Kidney epithelial cell (primary cell): Measurements from ENCODE around the gene ANKIB1. TPM values are rescaled to one million over a fixed set of nuclear protein-coding genes. Genes with fewer than 3 reads are reported as not detected.
"Not testable (repeated sequence)": the region's sequence is repeated elsewhere in the genome, so short reads cannot be mapped to it uniquely, and the experiment has no call there.

Experiments used
- DNase-seq: peaks from one replicate; pipeline ENCODE4 v3.0.0-alpha.2; 2010; ENCODE audit warnings: low read depth
- H3K27me3 ChIP-seq: 2 replicates; pipeline ENCODE4 v1.6.0; 2011; ENCODE audit warnings: low read length; ENCODE audit not compliant: control insufficient read depth, insufficient read depth
- H3K36me3 ChIP-seq: 2 replicates; pipeline ENCODE4 v1.5.1; 2011; ENCODE audit warnings: low read length; ENCODE audit not compliant: control insufficient read depth, insufficient read depth
- H3K4me3 ChIP-seq: 2 replicates; pipeline ENCODE4 v1.5.1; 2011; ENCODE audit warnings: low read depth, mild to moderate bottlenecking, control low read depth, low read length
- CTCF ChIP-seq: IDR thresholded peaks from 2 replicates; pipeline ENCODE4 v1.5.1; 2011; ENCODE audit warnings: mild to moderate bottlenecking, moderate library complexity, low read length, control low read depth, inconsistent platforms; ENCODE audit not compliant: insufficient read depth, poor library complexity, severe bottlenecking
- total RNA-seq: library from RNA; depleted of rRNA; stranded (reverse); fragments of >200 nt; gene quantifications from 2 replicates; pipeline ENCODE4 v1.2.3, GENCODE V29; 2015

Gene ANKIB1
- total RNA-seq, 1 donor from 2014 or later: 42.7 TPM

GRCh38 chr7:92403760-92404074, 157.9 kb downstream of the ANKIB1 start:
- H3K27me3 ChIP-seq: no peaks in the 10 kb centered on the region
- TF ChIP-seq CTCF: no peak
- no peak overlapping the region for H3K4me3 ChIP-seq
- H3K36me3 ChIP-seq: no peaks in the 10 kb centered on the region
- no peak for DNase-seq

- Histone ChIP-seq H3K27me3 (no peaks in the 10 kb centered on the region), H3K36me3 (no peaks in the 10 kb centered on the region), H3K4me3 (no peak overlapping the region)
- no peak for DNase-seq
- TF ChIP-seq CTCF: no peak
Observed at GRCh38 chr7:92404170-92404614, 158.4 kb downstream of the ANKIB1 start.

GRCh38 chr7:92409357-92409756, 163.6 kb downstream of the ANKIB1 start:
- no peaks in the 10 kb centered on the region for H3K36me3 ChIP-seq
- H3K27me3 ChIP-seq: peaks cover 3% of the 10 kb centered on the region
- DNase-seq: no peak
- no peak overlapping the region for H3K4me3 ChIP-seq
- no peak for TF ChIP-seq CTCF

GRCh38 chr7:92410162-92410561, 164.4 kb downstream of the ANKIB1 start:
- not testable (repeated sequence) for H3K27me3 ChIP-seq, H3K4me3 ChIP-seq, DNase-seq, H3K36me3 ChIP-seq

GRCh38 chr7:92412745-92413144, 167.0 kb downstream of the ANKIB1 start:
- H3K36me3 ChIP-seq: no peaks in the 10 kb centered on the region
- no peak for TF ChIP-seq CTCF
- H3K4me3 ChIP-seq: no peak overlapping the region
- H3K27me3 ChIP-seq: peaks cover 3% of the 10 kb centered on the region
- no peak for DNase-seq

- no peak for DNase-seq
- no peak overlapping the region for H3K4me3 ChIP-seq
- no peaks in the 10 kb centered on the region for H3K36me3 ChIP-seq
- peaks cover 3% of the 10 kb centered on the region for H3K27me3 ChIP-seq
- no peak for TF ChIP-seq CTCF
Observed at GRCh38 chr7:92413550-92413949, 167.8 kb downstream of the ANKIB1 start.
